Fibroblast of lung (primary cell): ENCODE measurements around the gene CENPN. TPM values are rescaled to one million over a fixed set of nuclear protein-coding genes. Genes with fewer than 3 reads are reported as not detected.
A peak's percentile ranks its signal among the peaks of the same experiment; 100 is the strongest.

ENCODE experiments used
- DNase-seq, 2 donors: peaks; one replicate each; pipeline versions ENCODE4 v3.0.0 to v3.0.0-alpha.2; 2010; ENCODE audit warnings: low read depth in 2 of 2
- H2AFZ ChIP-seq: 2 replicates; pipeline ENCODE4 v1.5.1; 2012; ENCODE audit warnings: low read length, control low read depth, inconsistent platforms
- H3K27ac ChIP-seq: 2 replicates; pipeline ENCODE4 v1.5.1; 2011; ENCODE audit warnings: low read length, control low read depth; ENCODE audit not compliant: insufficient read depth
- H3K27me3 ChIP-seq: 2 replicates; pipeline ENCODE4 v1.5.1; 2011; ENCODE audit warnings: mild to moderate bottlenecking, low read length; ENCODE audit not compliant: control insufficient read depth, insufficient read depth
- H3K36me3 ChIP-seq: 2 replicates; pipeline ENCODE4 v1.5.1; 2011; ENCODE audit warnings: low read length; ENCODE audit not compliant: control insufficient read depth, insufficient read depth
- H3K4me1 ChIP-seq: 2 replicates; pipeline ENCODE4 v1.5.1; 2011; ENCODE audit warnings: low read length; ENCODE audit not compliant: control insufficient read depth, insufficient read depth; ENCODE audit errors: extremely low read depth
- H3K4me2 ChIP-seq: 2 replicates; pipeline ENCODE4 v1.5.1; 2011; ENCODE audit warnings: low read length, control low read depth; ENCODE audit not compliant: insufficient read depth; ENCODE audit errors: extremely low read depth
- H3K4me3 ChIP-seq, 4 experiments: fragments of 200-600 bp in 1 of 4; sonication (generic) in 1 of 4; replicated peaks in 1 of 4; 2 replicates each; pipeline ENCODE4 v1.5.1; 2011 to 2016; ENCODE audit warnings: low read length in 4 of 4, low read depth in 3 of 4, mild to moderate bottlenecking in 3 of 4, control low read depth in 2 of 4, inconsistent platforms in 1 of 4, mixed read lengths in 1 of 4; ENCODE audit not compliant: insufficient read depth in 1 of 4; ENCODE audit errors: control extremely low read depth in 1 of 4
- H3K79me2 ChIP-seq: 2 replicates; pipeline ENCODE4 v1.5.1; 2012; ENCODE audit warnings: mild to moderate bottlenecking, low read length, inconsistent platforms; ENCODE audit not compliant: control insufficient read depth, insufficient read depth
- H3K9ac ChIP-seq: 2 replicates; pipeline ENCODE4 v1.5.1; 2011; ENCODE audit warnings: mild to moderate bottlenecking, low read length, control low read depth; ENCODE audit not compliant: insufficient read depth
- H3K9me3 ChIP-seq: 2 replicates; pipeline ENCODE4 v1.5.1; 2012; ENCODE audit warnings: low read depth, low read length; ENCODE audit not compliant: control insufficient read depth, insufficient read depth
- H4K20me1 ChIP-seq: 2 replicates; pipeline ENCODE4 v1.5.1; 2011; ENCODE audit warnings: low read length; ENCODE audit not compliant: control insufficient read depth, insufficient read depth; ENCODE audit errors: extremely low read depth
- EZH2 ChIP-seq: IDR thresholded peaks from 2 replicates; pipeline ENCODE4 v1.5.1; 2012; ENCODE audit warnings: low read length, control low read depth, mild to moderate bottlenecking; ENCODE audit errors: missing control alignments
- polyA plus RNA-seq, 2 donors: library from polyadenylated mRNA; depleted of rRNA in 1 of 2; stranded (reverse) in 1 of 2; unstranded in 1 of 2; fragments of >200 nt; gene quantifications; 2 replicates each; pipeline ENCODE4 v1.2.1, GENCODE V29; 2011 to 2012; ENCODE audit warnings: missing spikeins in 1 of 2
- total RNA-seq: library from RNA; depleted of rRNA; stranded (reverse); fragments of >200 nt; gene quantifications from 2 replicates; pipeline ENCODE4 v1.2.1, GENCODE V29; 2014
- TF ChIP-seq, protein P1 (sequence below), 2 donors: IDR thresholded peaks in 1 of 2; conservative IDR thresholded peaks in 1 of 2; 1 replicate in 1 of 2; 2 replicates in 1 of 2; pipeline ENCODE4 v1.5.1; 2011 to 2012; ENCODE audit warnings: low read length in 2 of 2, control low read depth in 1 of 2, inconsistent platforms in 1 of 2, low read depth in 1 of 2, mild to moderate bottlenecking in 1 of 2

The CENPN gene
- total and polyA plus RNA-seq, 2 donors (not counting 1 experiment from before 2014, with no cell fraction given): 19.5 to 33.8 TPM

DNA sequence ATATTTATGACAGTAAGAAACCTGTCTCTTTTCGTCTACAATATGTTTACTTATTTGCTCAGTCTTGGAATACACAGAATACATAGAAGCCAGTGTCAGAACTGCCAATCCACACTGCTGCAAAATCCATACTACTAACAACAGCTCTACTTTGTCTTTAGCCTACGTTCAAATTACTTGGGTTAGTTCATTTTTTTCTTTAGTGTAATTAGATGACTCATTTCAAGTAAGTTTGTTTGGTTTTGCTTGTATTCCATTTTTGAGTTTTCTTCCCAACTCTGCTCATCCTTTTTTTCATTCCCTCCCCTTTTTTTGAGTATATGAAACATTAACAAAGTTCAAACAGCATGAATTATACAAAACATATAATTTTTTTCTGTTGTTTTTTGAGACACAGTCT, 17.2 kb upstream of the CENPN start:
- Histone ChIP-seq H2AFZ (no peak overlapping the region), H3K36me3 (peaks cover 1% of the 10 kb centered on the region), H3K9ac (no peak overlapping the region), H3K9me3 (no peaks in the 10 kb centered on the region), H3K27ac (no peak overlapping the region), H4K20me1 (no peaks in the 10 kb centered on the region), H3K4me2 (no peak overlapping the region), H3K27me3 (no peaks in the 10 kb centered on the region), H3K4me3 (no peak overlapping the region), H3K79me2 (peaks cover 49% of the 10 kb centered on the region), H3K4me1 (peaks cover 10% of the 10 kb centered on the region)
- DNase-seq: peak in 1 of 2 donors; percentile 28
- no peak for TF ChIP-seq EZH2
- TF ChIP-seq, protein P1, sequence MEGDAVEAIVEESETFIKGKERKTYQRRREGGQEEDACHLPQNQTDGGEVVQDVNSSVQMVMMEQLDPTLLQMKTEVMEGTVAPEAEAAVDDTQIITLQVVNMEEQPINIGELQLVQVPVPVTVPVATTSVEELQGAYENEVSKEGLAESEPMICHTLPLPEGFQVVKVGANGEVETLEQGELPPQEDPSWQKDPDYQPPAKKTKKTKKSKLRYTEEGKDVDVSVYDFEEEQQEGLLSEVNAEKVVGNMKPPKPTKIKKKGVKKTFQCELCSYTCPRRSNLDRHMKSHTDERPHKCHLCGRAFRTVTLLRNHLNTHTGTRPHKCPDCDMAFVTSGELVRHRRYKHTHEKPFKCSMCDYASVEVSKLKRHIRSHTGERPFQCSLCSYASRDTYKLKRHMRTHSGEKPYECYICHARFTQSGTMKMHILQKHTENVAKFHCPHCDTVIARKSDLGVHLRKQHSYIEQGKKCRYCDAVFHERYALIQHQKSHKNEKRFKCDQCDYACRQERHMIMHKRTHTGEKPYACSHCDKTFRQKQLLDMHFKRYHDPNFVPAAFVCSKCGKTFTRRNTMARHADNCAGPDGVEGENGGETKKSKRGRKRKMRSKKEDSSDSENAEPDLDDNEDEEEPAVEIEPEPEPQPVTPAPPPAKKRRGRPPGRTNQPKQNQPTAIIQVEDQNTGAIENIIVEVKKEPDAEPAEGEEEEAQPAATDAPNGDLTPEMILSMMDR (conservative IDR thresholded peaks at IDR 0.05 in 1 of 2, IDR thresholded peaks at IDR 0.05 in 1 of 2; ENCODE audit: low read depth in 1 of 2, low read length in 2 of 2): no peak

DNA sequence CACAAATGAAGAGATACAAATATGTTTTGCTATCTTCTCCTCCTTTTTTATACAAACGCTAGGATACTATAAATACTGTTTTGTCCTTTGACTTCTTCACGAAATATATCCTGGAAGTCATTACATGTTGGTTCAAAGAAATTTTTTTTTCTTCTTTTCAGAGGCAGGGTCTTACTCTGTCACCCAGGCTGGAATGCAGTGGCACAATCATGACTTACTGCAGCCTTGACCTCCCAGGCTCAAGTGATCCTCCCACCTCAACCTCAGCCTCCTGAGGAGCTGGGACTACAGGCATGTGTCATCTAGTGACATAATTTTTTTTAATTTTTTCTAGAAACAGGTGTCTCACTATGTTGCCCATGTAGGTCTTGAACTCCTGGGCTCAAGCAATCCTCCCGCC, 16.4 kb upstream of the CENPN start:
- no peaks in the 10 kb centered on the region for H3K9me3 ChIP-seq
- H3K4me3 ChIP-seq: no peak overlapping the region
- no peak overlapping the region for H2AFZ ChIP-seq
- H3K4me1 ChIP-seq: peaks cover 10% of the 10 kb centered on the region
- H3K36me3 ChIP-seq: peaks cover 1% of the 10 kb centered on the region
- DNase-seq: no peak
- peaks cover 54% of the 10 kb centered on the region for H3K79me2 ChIP-seq
- TF ChIP-seq, protein P1 (conservative IDR thresholded peaks at IDR 0.05 in 1 of 2, IDR thresholded peaks at IDR 0.05 in 1 of 2; ENCODE audit: low read depth in 1 of 2, low read length in 2 of 2): no peak
- no peak for TF ChIP-seq EZH2
- no peak overlapping the region for H3K4me2 ChIP-seq
- H3K9ac ChIP-seq: no peak overlapping the region
- H3K27ac ChIP-seq: no peak overlapping the region
- H4K20me1 ChIP-seq: no peaks in the 10 kb centered on the region
- no peaks in the 10 kb centered on the region for H3K27me3 ChIP-seq

DNA sequence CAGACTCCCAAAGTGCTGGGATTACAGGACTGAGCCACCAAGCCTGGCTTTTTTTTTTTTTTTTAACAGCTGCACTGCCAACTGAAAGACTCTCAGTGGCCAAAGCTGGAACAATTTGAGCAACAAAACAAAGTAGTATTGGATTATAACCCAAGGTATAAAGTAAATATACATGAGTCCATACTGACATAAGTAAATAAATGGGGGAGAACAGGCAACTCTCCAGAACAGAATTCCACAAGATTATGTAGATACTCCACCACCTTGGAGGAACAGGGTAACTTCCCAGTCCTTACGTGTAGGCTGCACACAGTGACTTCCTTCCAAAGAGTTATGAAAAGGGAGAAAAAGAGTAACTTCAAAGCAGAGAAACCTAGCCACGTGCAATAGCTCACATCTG, 16.0 kb upstream of the CENPN start:
- no peak overlapping the region for H3K4me2 ChIP-seq
- no peak for TF ChIP-seq EZH2
- TF ChIP-seq, protein P1 (conservative IDR thresholded peaks at IDR 0.05 in 1 of 2, IDR thresholded peaks at IDR 0.05 in 1 of 2; ENCODE audit: low read depth in 1 of 2, low read length in 2 of 2): no peak
- H3K9me3 ChIP-seq: no peaks in the 10 kb centered on the region
- no peak overlapping the region for H3K9ac ChIP-seq
- H2AFZ ChIP-seq: no peak overlapping the region
- no peaks in the 10 kb centered on the region for H4K20me1 ChIP-seq
- no peak overlapping the region for H3K27ac ChIP-seq
- no peak overlapping the region for H3K4me3 ChIP-seq
- H3K27me3 ChIP-seq: no peaks in the 10 kb centered on the region
- H3K79me2 ChIP-seq: peaks cover 56% of the 10 kb centered on the region
- H3K4me1 ChIP-seq: peaks cover 10% of the 10 kb centered on the region
- peaks cover 1% of the 10 kb centered on the region for H3K36me3 ChIP-seq
- DNase-seq: no peak
